H1 (cell line): ENCODE measurements around the gene AIFM3. TPM values are rescaled to one million over a fixed set of nuclear protein-coding genes. Genes with fewer than 3 reads are reported as not detected.

Experiments
- CTCF ChIA-PET: fragments of 300-600 bp; sonication (Branson Sonifier 250); formaldehyde crosslinking; loops from one replicate; lab custom pipeline; 2021; ENCODE audit not compliant: partially characterized antibody; lab: Charles Lee
- POLR2A ChIA-PET: fragments of 300-600 bp; sonication (Branson Sonifier 250); formaldehyde crosslinking; loops from one replicate; lab custom pipeline; 2021; ENCODE audit warnings: inconsistent platforms; ENCODE audit not compliant: partially characterized antibody; lab: Charles Lee
- DNase-seq, 2 experiments: peaks; one replicate each; pipeline versions ENCODE4 v3.0.0 to v3.0.0-alpha.2; 2010 to 2022; ENCODE audit warnings: low spot score in 2 of 2, low read depth in 1 of 2, mixed read lengths in 1 of 2
- FAIRE-seq: peaks from 2 replicates; lab custom pipeline; 2011; peaks lifted over from hg19 to GRCh38; lab: Jason Lieb, UNC
- H2AFZ ChIP-seq: 2 replicates; pipeline ENCODE4 v1.8.1; 2012; ENCODE audit warnings: low read length, inconsistent platforms
- H2AK5ac ChIP-seq: 2 replicates; pipeline ENCODE4 v1.6.1; 2013; ENCODE audit warnings: low read depth, low read length
- H2BK120ac ChIP-seq: replicated peaks from 2 replicates; pipeline ENCODE3; 2013; ENCODE audit warnings: low read depth, low read length, inconsistent platforms
- H2BK12ac ChIP-seq: 2 replicates; pipeline ENCODE4 v1.6.1; 2013; ENCODE audit warnings: low read depth, low read length
- H2BK15ac ChIP-seq: 2 replicates; pipeline ENCODE4 v1.6.1; 2013; ENCODE audit warnings: low read length
- H2BK20ac ChIP-seq: 2 replicates; pipeline ENCODE4 v1.6.1; 2013; ENCODE audit warnings: low read length
- H2BK5ac ChIP-seq: 2 replicates; pipeline ENCODE4 v1.6.1; 2013; ENCODE audit warnings: low read depth, low read length
- H3K14ac ChIP-seq: 2 replicates; pipeline ENCODE4 v1.6.1; 2013; ENCODE audit warnings: inconsistent platforms; ENCODE audit not compliant: insufficient read length
- H3K18ac ChIP-seq: 2 replicates; pipeline ENCODE4 v1.6.1; 2013; ENCODE audit warnings: low read length; ENCODE audit errors: extremely low read depth
- H3K23ac ChIP-seq: 2 replicates; pipeline ENCODE4 v1.6.1; 2013; ENCODE audit warnings: inconsistent platforms; ENCODE audit not compliant: insufficient read length
- H3K23me2 ChIP-seq: 2 replicates; pipeline ENCODE4 v1.6.1; 2013; ENCODE audit warnings: low read depth, low read length
- H3K27ac ChIP-seq: 2 replicates; pipeline ENCODE4 v1.6.1; 2011; ENCODE audit warnings: low read depth, low read length, inconsistent platforms
- H3K27me3 ChIP-seq, 4 experiments: replicated peaks in 1 of 4; 1 replicate in 1 of 4; 2 replicates in 3 of 4; pipeline versions ENCODE4 v1.6.1 to v1.8.1; 2011 to 2013; ENCODE audit warnings: low read length in 3 of 4, mild to moderate bottlenecking in 3 of 4, inconsistent platforms in 2 of 4, mixed read lengths in 2 of 4, moderate library complexity in 1 of 4; ENCODE audit not compliant: control insufficient read depth in 3 of 4, insufficient read depth in 3 of 4; ENCODE audit errors: extremely low read depth in 1 of 4
- H3K36me3 ChIP-seq, 4 experiments: 2 replicates each; pipeline versions ENCODE4 v1.6.1 to v1.8.1; 2011 to 2013; ENCODE audit warnings: mild to moderate bottlenecking in 4 of 4, low read length in 3 of 4, moderate library complexity in 2 of 4, control low read depth in 1 of 4, inconsistent platforms in 1 of 4; ENCODE audit not compliant: insufficient read depth in 4 of 4, control insufficient read depth in 2 of 4
- H3K4ac ChIP-seq: replicated peaks from 2 replicates; pipeline ENCODE3; 2013; ENCODE audit warnings: low read length, low read depth, mixed read lengths, inconsistent platforms; ENCODE audit not compliant: insufficient read length
- H3K4me1 ChIP-seq, 4 experiments: replicated peaks in 1 of 4; 1 replicate in 1 of 4; 2 replicates in 3 of 4; pipeline versions ENCODE4 v1.6.1 to v1.8.1; 2011 to 2013; ENCODE audit warnings: low read length in 3 of 4, inconsistent platforms in 2 of 4, mixed read lengths in 1 of 4; ENCODE audit not compliant: insufficient read depth in 4 of 4, control insufficient read depth in 3 of 4
- H3K4me2 ChIP-seq, 2 experiments: 2 replicates each; pipeline versions ENCODE4 v1.6.1 to v1.8.1; 2011 to 2013; ENCODE audit warnings: low read depth in 2 of 2, low read length in 2 of 2, control low read depth in 1 of 2, inconsistent platforms in 1 of 2, mild to moderate bottlenecking in 1 of 2; ENCODE audit not compliant: insufficient read depth in 1 of 2
- H3K4me3 ChIP-seq, 4 experiments: fragments of 200-600, 300-600 bp in 1 of 4; sonication (generic), shearing (Covaris generic), sonication (Bioruptor Twin) in 1 of 4; 2 replicates each; pipeline versions ENCODE4 v1.5.1 to v1.8.1; 2011 to 2016; ENCODE audit warnings: low read length in 4 of 4, low read depth in 3 of 4, control low read depth in 2 of 4, inconsistent platforms in 2 of 4, mild to moderate bottlenecking in 2 of 4, mixed read lengths in 1 of 4, moderate library complexity in 1 of 4; ENCODE audit not compliant: insufficient read depth in 2 of 4; ENCODE audit errors: extremely low read depth in 1 of 4
- H3K56ac ChIP-seq: replicated peaks from 2 replicates; pipeline ENCODE3; 2013; ENCODE audit warnings: low read depth, mild to moderate bottlenecking, mixed read lengths, low read length, inconsistent platforms; ENCODE audit not compliant: insufficient read length
- H3K79me1 ChIP-seq: 2 replicates; pipeline ENCODE4 v1.6.1; 2013; ENCODE audit warnings: low read depth, low read length, control low read depth
- H3K79me2 ChIP-seq, 2 experiments: 2 replicates each; pipeline versions ENCODE4 v1.6.1 to v1.8.1; 2012 to 2013; ENCODE audit warnings: low read length in 2 of 2, mild to moderate bottlenecking in 2 of 2, inconsistent platforms in 1 of 2; ENCODE audit not compliant: insufficient read depth in 2 of 2, control insufficient read depth in 1 of 2
- H3K9ac ChIP-seq, 4 experiments: replicated peaks in 1 of 4; 1 replicate in 1 of 4; 2 replicates in 3 of 4; pipeline versions ENCODE4 v1.6.1 to v1.8.1; 2011 to 2013; ENCODE audit warnings: low read depth in 3 of 4, low read length in 3 of 4, control low read depth in 2 of 4, mild to moderate bottlenecking in 2 of 4, moderate library complexity in 2 of 4, inconsistent platforms in 1 of 4; ENCODE audit errors: extremely low read depth in 1 of 4
- H3K9me3 ChIP-seq, 2 experiments: 2 replicates each; pipeline versions ENCODE4 v1.6.1 to v1.8.1; 2012 to 2013; ENCODE audit warnings: mild to moderate bottlenecking in 2 of 2, moderate library complexity in 2 of 2, control low read depth in 1 of 2, inconsistent platforms in 1 of 2, low read depth in 1 of 2, low read length in 1 of 2, mixed read lengths in 1 of 2; ENCODE audit not compliant: insufficient read depth in 2 of 2
- H4K20me1 ChIP-seq, 2 experiments: replicated peaks in 1 of 2; 2 replicates each; pipeline versions ENCODE3 to v1.8.1; 2011 to 2013; ENCODE audit warnings: inconsistent platforms in 2 of 2, low read length in 2 of 2, mild to moderate bottlenecking in 1 of 2; ENCODE audit not compliant: insufficient read depth in 2 of 2, control insufficient read depth in 1 of 2
- H4K5ac ChIP-seq: 2 replicates; pipeline ENCODE4 v1.6.1; 2013; ENCODE audit warnings: low read length, low read depth, mixed read lengths, inconsistent platforms; ENCODE audit not compliant: insufficient read length
- H4K8ac ChIP-seq: 2 replicates; pipeline ENCODE4 v1.8.0; 2013; ENCODE audit warnings: mild to moderate bottlenecking, moderate library complexity, low read length, inconsistent platforms; ENCODE audit not compliant: insufficient read depth; ENCODE audit errors: extremely low read depth
- H4K91ac ChIP-seq: replicated peaks from 2 replicates; pipeline ENCODE3; 2013; ENCODE audit warnings: low read length, mixed read lengths, inconsistent platforms; ENCODE audit not compliant: insufficient read length
- CTBP2 ChIP-seq: IDR thresholded peaks from 2 replicates; pipeline ENCODE4 v1.7.0; 2011; ENCODE audit warnings: borderline replicate concordance, mild to moderate bottlenecking, moderate library complexity, mixed read lengths, low read length; ENCODE audit not compliant: insufficient read depth, insufficient read length
- HDAC2 ChIP-seq, 2 experiments: fragments of 300-600 bp in 1 of 2; sonication (generic) in 1 of 2; IDR thresholded peaks; 2 replicates each; pipeline ENCODE4 v1.6.1; 2011 to 2012; ENCODE audit warnings: low read depth in 2 of 2, low read length in 2 of 2, mild to moderate bottlenecking in 2 of 2, moderate library complexity in 2 of 2, borderline replicate concordance in 1 of 2, inconsistent platforms in 1 of 2
- HDAC6 ChIP-seq: IDR thresholded peaks from one replicate; pipeline ENCODE4 v1.7.1; 2012; ENCODE audit warnings: low read depth, mild to moderate bottlenecking, inconsistent platforms, low read length, moderate library complexity
- KDM1A ChIP-seq: fragments of 200-600, 300-600 bp; sonication (generic); IDR thresholded peaks from 2 replicates; pipeline ENCODE4 v1.7.1; 2016; ENCODE audit warnings: mild to moderate bottlenecking, low read length, borderline replicate concordance
- POU5F1 ChIP-seq: IDR thresholded peaks from 2 replicates; pipeline ENCODE4 v1.6.1; 2011; ENCODE audit warnings: low read depth, mild to moderate bottlenecking, low read length, moderate library complexity
- RBBP5 ChIP-seq: IDR thresholded peaks from 2 replicates; pipeline ENCODE4 v1.7.1; 2012; ENCODE audit warnings: low read depth, mild to moderate bottlenecking, inconsistent platforms, low read length, moderate library complexity, borderline replicate concordance
- SIX5 ChIP-seq: IDR thresholded peaks from 2 replicates; pipeline ENCODE4 v1.6.1; 2011; ENCODE audit warnings: mild to moderate bottlenecking, low read depth, low read length
- TAF1 ChIP-seq: IDR thresholded peaks from 2 replicates; pipeline ENCODE4 v1.6.1; 2011; ENCODE audit warnings: mild to moderate bottlenecking, low read depth, low read length
- TBP ChIP-seq: IDR thresholded peaks from 2 replicates; pipeline ENCODE4 v1.6.1; 2011; ENCODE audit warnings: low read depth, low read length, improper control_type of control experiment
- WGBS, 2 experiments: shearing (Covaris generic) in 1 of 2; methylation state at CpG; one replicate each; pipeline versions ENCODE4 v1.1.6 to v1.1.7; 2013 to 2015; ENCODE audit warnings: low lambda C conversion rate in 2 of 2, mixed read lengths in 2 of 2, inconsistent platforms in 1 of 2, low coverage in 1 of 2, missing lambda C conversion rate in 1 of 2; ENCODE audit not compliant: insufficient replicate concordance in 2 of 2, insufficient coverage in 1 of 2, insufficient read length in 1 of 2; ENCODE audit errors: extremely low coverage in 1 of 2, missing lambda C conversion rate in 1 of 2; 5-methylcytosine and 5-hydroxymethylcytosine counted together
- polyA plus RNA-seq, 7 experiments: library from polyadenylated mRNA; depleted of rRNA in 3 of 7; stranded (reverse) in 5 of 7; unstranded in 2 of 7; fragments of >200 nt in 5 of 7; fragments of 200-250 nt in 2 of 7; gene quantifications; 1 replicate in 5 of 7; 2 replicates in 1 of 7; 4 replicates in 1 of 7; pipeline versions ENCODE4 v1.2.1 to v1.2.3, GENCODE V29; 2011 to 2013; ENCODE audit warnings: missing spikeins in 2 of 7, mixed read lengths in 2 of 7
- total RNA-seq: library from RNA; stranded (reverse); fragmentation: NEBNext Ultra II Directional; extraction: Animal tissue kit (Norgen Biotek cat#: 25700); gene quantifications from 2 replicates; pipeline ENCODE4 v1.2.1, GENCODE V29; 2021
- TF ChIP-seq, protein P1 (sequence below): IDR thresholded peaks from 2 replicates; pipeline ENCODE4 v1.6.1; 2011; ENCODE audit warnings: low read length, improper control_type of control experiment

The AIFM3 gene
- total and polyA plus RNA-seq, 2 of the 8 experiments (the other 6 are each of a cell fraction or from before 2014, with no cell fraction given) = 0.86 to 1.4 TPM

DNA sequence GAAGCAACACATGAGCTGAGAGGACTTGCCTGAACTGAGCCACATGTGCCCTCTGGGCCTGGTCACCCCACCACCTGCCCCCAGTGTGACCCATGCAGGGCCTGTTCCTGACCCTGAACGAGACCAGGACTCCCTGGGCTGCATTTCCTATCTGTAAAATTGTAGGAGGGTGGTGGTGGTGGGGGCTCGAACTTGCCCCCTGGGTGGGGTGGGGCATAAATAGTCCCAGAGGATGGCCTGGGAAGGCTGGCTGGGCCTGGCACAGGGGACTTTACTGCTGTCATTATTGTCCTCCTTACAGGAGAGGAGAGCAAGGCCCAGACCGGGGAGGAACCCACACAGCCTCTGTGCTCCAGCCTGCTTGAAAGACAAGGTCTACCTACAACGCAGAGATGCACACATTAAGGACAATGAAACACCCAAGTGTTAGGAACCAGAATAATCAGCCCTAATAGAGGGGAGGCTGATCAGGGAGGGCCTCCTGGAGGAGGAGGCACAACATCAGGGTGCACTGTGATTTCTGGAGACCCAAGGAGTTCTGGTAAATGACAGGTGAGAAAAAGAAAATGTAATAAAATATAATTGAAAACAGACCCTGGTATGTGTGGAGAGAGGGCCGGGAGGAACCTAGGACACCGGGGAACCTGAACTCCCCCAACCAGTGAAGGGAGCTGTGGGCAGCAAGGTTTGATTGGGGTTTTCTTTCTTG is 2.8 kb upstream of the AIFM3 start:
- H2BK120ac ChIP-seq = no peak overlapping the region
- peaks cover 34 to 62% (median 59%) of the 10 kb centered on the region in 4 experiments for H3K27me3 ChIP-seq
- H4K8ac ChIP-seq = no peak overlapping the region
- no peaks in the 10 kb centered on the region for H3K9me3 ChIP-seq
- ChIA-PET POLR2A (interaction anchor here (2.3 kb wide), 1 partner anchor 17 kb away, joined by 7 read pairs; the partner anchor contains the start of gene LZTR1), CTCF (interaction anchor here (0.9 to 13.5 kb wide), 4 partner anchors 8 to 95 kb away, joined by 3 to 115 read pairs (median 4); partner anchors contain the start of gene AIFM3)
- H3K23ac ChIP-seq = no peak overlapping the region
- no peaks in the 10 kb centered on the region for H3K79me1 ChIP-seq
- H3K23me2 ChIP-seq = peaks cover 2% of the 10 kb centered on the region; the same call in 1 of the 2 replicates
- no peaks in the 10 kb centered on the region for H3K36me3 ChIP-seq
- H3K18ac ChIP-seq = no peak overlapping the region
- H3K4me2 ChIP-seq = peak overlapping the region; percentile 62 to 65
- H3K27ac ChIP-seq = no peak overlapping the region
- H2BK20ac ChIP-seq = no peak overlapping the region
- H3K56ac ChIP-seq = no peak overlapping the region
- FAIRE-seq = no peak
- no peak overlapping the region for H2BK5ac ChIP-seq
- DNase-seq = no peak
- WGBS, 2 experiments = 70% methylated on average over 6 of the region's 6 CpGs; no CpG with 5 or more reads in 1 of the 2 experiments
- peaks cover 6 to 11% of the 10 kb centered on the region in 2 experiments for H4K20me1 ChIP-seq
- TF ChIP-seq RBBP5 (no peak), CTBP2 (no peak), SIX5 (no peak), TBP (no peak), POU5F1 (no peak), HDAC6 (no peak), KDM1A (no peak), TAF1 (no peak), HDAC2 (IDR thresholded peaks at IDR 0.05; ENCODE audit: borderline replicate concordance in 1 of 2, low read depth in 2 of 2, low read length in 2 of 2) (no peak)
- TF ChIP-seq, protein P1, sequence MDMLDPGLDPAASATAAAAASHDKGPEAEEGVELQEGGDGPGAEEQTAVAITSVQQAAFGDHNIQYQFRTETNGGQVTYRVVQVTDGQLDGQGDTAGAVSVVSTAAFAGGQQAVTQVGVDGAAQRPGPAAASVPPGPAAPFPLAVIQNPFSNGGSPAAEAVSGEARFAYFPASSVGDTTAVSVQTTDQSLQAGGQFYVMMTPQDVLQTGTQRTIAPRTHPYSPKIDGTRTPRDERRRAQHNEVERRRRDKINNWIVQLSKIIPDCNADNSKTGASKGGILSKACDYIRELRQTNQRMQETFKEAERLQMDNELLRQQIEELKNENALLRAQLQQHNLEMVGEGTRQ = no peak
- TF ChIP-seq, all 59 proteins: peak for 0
- Histone ChIP-seq H3K9ac (no peak overlapping the region; a peak in 1 of 7 replicates), H2AFZ (no peak overlapping the region), H2AK5ac (0 out of 2 replicates have a peak overlapping the region, but pooled peaks have one; percentile 53), H3K79me2 (no peaks in the 10 kb centered on the region), H4K91ac (no peak overlapping the region), H4K5ac (no peak overlapping the region), H3K4me3 (peak overlapping the region; percentile 26 to 62 (median 42)), H3K4me1 (peaks cover 0 to 18% (median 12%) of the 10 kb centered on the region in 4 experiments; a peak in 6 of 7 replicates), H2BK12ac (no peak overlapping the region), H3K14ac (no peak overlapping the region), H3K4ac (no peak overlapping the region), H2BK15ac (no peak overlapping the region)
